SU-DHL-6 (cell line): ENCODE data around the gene BMERB1.

Source experiments
- CTCF ChIP-seq: fragments of 200-600 bp; sonication (generic); IDR thresholded peaks from one replicate; pipeline ENCODE4 v1.5.1; 2017; ENCODE audit warnings: antibody characterized with exemption, mild to moderate bottlenecking, low read length, moderate library complexity; ENCODE audit not compliant: insufficient read depth, poor library complexity, severe bottlenecking
- EZH2phosphoT487 ChIP-seq: fragments of 200-600 bp; sonication (generic), shearing (Covaris generic); conservative IDR thresholded peaks from 2 replicates; pipeline ENCODE4 v1.6.1; 2018; ENCODE audit warnings: mild to moderate bottlenecking, antibody characterized with exemption, low read length, moderate library complexity, mixed read lengths

- TF ChIP-seq CTCF, result no peak
- TF ChIP-seq EZH2phosphoT487, result no peak
Observed at GRCh38 chr16:15495898-15496297, 61.5 kb downstream of the BMERB1 start.
